M059J (cell line): Measurements from ENCODE around the gene LRBA. TPM values are rescaled to one million over a fixed set of nuclear protein-coding genes. Genes with fewer than 3 reads are reported as not detected.
"Not testable (repeated sequence)": the region's sequence is repeated elsewhere in the genome, so short reads cannot be mapped to it uniquely, and the experiment has no call there.

Source experiments
- DNase-seq: peaks from one replicate; pipeline ENCODE4 v3.0.0-alpha.2; 2012; ENCODE audit warnings: low read depth
- total RNA-seq: library from RNA; depleted of rRNA; stranded (reverse); fragments of >200 nt; shearing (Covaris generic); gene quantifications from 2 replicates; pipeline ENCODE4 v1.2.3, GENCODE V29; 2014

Gene LRBA
- total RNA-seq, 1 experiment from 2014 or later: 28.9 TPM

GRCh38 chr4:151015459-151016347 is 619 bp upstream of the LRBA start:
- DNase-seq: peak; percentile 69

- DNase-seq: no peak
Observed at GRCh38 chr4:151013944-151014343, 1.1 kb downstream of the LRBA start.

- peak; percentile 6 for DNase-seq
Observed at GRCh38 chr4:151013491-151013890, 1.6 kb downstream of the LRBA start.

- peak; percentile 57 for DNase-seq
Observed at GRCh38 chr4:151012820-151013219, 2.3 kb downstream of the LRBA start.

GRCh38 chr4:151012376-151012775 is 2.7 kb downstream of the LRBA start:
- DNase-seq: no peak

- peak; percentile 31 for DNase-seq
Observed at GRCh38 chr4:151004222-151004621, 10.9 kb downstream of the LRBA start.

GRCh38 chr4:151000747-151001429 is 14.2 kb downstream of the LRBA start:
- no peak for DNase-seq

GRCh38 chr4:150999086-150999485 is 16.0 kb downstream of the LRBA start:
- no peak for DNase-seq

- DNase-seq: no peak
Observed at GRCh38 chr4:150997141-150997540, 17.9 kb downstream of the LRBA start.

- no peak for DNase-seq
Observed at GRCh38 chr4:150994721-150995120, 20.4 kb downstream of the LRBA start.

GRCh38 chr4:150993577-150993976 is 21.5 kb downstream of the LRBA start:
- not testable (repeated sequence) for DNase-seq

- DNase-seq: no peak
Observed at GRCh38 chr4:150990993-150991392, 24.1 kb downstream of the LRBA start.

GRCh38 chr4:150990250-150990649 is 24.8 kb downstream of the LRBA start:
- DNase-seq: no peak

- no peak for DNase-seq
Observed at GRCh38 chr4:150988238-150988637, 26.8 kb downstream of the LRBA start.

GRCh38 chr4:150987204-150987603 is 27.9 kb downstream of the LRBA start:
- DNase-seq: no peak

GRCh38 chr4:150986085-150986484 is 29.0 kb downstream of the LRBA start:
- no peak for DNase-seq

GRCh38 chr4:150983851-150984250 is 31.2 kb downstream of the LRBA start:
- DNase-seq: no peak

GRCh38 chr4:150982557-150983233 is 32.4 kb downstream of the LRBA start:
- peak; percentile 39 for DNase-seq

- no peak for DNase-seq
Observed at GRCh38 chr4:150978738-150979575, 36.1 kb downstream of the LRBA start.

GRCh38 chr4:150976478-150977118 is 38.5 kb downstream of the LRBA start:
- no peak for DNase-seq

- DNase-seq: no peak
Observed at GRCh38 chr4:150974750-150975149, 40.3 kb downstream of the LRBA start.
